ENCODE data around the gene CDH13.

The CDH13 gene

DNA sequence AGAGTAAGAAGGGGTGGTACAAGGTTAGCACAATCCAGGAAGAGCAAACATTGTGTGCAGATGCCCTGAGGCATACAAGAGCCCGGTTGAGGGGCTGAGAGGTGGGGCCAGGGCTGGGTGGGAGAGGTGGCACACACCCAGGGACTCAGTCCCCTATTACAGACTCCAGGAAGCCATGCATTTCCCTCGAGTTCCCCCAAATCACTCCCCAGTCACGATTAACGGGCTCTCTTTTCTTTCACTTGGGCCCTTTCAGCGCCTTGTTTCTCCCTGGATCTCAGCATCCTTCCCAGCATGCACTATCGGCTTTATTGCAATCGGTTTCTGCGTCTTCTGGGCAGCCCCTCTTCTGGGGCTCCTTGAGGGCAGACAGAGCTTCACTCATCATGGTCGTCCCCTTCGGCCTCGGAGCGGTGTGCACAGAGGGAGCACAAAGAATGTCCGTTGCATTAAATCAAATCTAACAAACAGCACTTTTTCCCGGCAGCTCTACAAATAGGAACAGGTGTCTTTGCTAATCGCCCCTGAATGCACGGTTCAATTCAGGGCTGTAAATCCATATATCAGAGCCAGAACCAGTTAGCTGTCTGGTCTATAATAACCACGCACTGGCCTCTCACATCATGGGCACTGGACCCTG is 996.4 kb downstream of the CDH13 start:
- no peak for DNase-seq (ENCODE audit: low spot score)

DNA sequence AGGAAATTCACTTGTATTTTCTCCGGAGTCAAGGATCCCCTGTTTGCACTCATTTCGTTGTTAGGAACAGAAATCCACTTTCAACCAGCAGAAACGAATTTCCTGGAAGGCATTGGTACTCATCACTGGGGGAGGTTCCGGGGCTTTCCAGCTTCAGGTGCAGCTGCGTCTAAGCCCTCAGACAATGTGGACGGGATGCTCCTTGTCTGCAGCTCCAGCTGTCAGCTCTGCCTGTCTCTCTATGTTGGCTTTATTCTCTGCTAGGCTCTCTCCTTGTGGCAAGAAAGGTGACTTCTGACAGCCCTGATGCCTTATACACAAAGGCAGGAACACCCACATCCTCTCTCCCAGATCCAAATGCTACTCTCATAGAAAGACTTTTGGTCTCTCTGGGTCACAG is 997.1 kb downstream of the CDH13 start:
- no peak for DNase-seq (ENCODE audit: low spot score)

DNA sequence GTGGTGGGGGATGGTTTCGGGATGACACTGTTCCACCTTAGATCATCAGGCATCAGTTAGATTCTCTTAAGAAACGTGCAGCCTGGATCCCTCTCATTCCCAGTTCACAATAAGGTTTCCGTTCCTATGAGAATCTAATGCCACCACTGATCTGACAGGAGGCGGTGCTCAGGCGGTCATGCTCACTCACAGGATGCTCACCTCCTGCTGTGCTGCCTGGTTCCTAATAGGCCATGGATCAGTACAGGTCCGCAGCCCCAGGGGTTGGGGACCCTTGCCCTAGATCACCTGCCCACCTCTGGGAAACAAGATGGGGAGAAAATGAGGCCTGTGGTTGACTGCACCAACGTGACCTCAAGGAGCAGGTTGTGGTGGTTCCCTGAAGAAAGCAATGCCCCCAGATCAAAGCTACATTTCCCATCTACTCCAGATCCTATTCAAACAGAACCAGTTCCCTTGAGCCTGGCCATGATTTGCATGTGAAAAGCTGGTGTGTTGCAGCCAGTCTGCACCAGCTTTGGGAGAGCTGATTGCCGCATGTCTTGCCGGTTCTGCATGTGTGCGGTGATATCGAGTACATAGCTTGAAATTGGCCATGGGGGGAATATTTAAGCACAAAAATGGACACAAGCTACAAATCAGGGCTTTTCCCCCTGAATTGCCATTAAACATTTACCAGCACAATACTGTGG is 997.8 kb downstream of the CDH13 start:
- DNase-seq (ENCODE audit: low spot score) = no peak

DNA sequence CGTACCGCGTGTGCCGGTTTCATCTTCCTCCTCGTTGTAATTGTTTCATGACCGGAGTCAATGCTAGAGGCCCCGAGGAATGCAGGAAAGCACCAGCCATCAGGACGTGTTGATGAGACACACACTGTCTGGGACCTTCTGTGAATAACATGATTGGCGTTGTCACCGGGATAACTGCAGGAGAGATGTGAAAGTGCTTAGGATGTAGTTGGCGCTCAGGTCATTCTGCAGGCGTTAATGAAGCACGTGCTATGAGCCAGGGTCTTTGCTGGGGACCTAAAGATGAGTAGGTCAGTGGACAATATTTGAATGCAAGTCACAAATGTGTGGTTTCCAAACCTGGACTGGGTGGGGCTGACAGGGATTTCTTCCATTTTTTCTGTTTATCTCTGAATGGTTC is 999.4 kb downstream of the CDH13 start:
- no peak for DNase-seq (ENCODE audit: low spot score)

DNA sequence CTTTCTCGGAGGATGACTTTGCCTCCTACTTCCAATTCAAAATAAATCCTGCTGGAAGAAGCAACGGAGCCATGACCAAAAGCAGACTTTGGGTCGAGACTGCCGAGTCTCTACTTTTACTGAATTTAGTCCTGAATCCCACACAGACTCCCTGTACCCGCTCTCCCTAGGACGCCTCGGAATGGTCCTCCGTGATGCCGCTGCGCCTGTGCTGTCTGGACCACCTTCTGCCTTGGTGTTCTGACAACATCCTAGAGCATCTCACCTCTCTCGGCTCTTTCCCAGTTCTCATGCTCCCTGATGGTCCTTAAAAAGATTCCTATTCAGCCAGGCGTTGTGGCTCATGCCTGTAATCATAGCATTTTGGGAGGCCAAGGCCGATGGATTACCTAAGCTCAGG is 999.9 kb downstream of the CDH13 start:
- no peak for DNase-seq (ENCODE audit: low spot score)

DNA sequence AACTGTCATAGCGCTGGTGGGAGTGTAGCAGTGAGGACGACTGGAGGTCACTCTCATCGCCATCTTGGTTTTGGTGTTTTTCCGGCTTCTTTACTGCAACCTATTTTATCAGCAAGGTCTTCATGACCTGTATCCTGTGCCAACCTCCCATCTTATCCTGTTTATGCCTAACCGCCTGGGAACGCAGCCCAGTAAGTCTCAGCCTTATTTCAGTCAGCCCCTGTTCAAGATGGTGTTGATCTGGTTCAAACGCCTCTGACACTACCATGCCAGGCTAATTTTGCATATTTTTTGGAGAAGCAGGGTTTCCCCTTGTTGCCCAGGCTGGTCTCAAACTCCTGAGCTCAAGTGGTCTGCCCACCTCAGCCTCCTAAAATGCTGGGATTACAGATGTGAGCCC is 1001.2 kb downstream of the CDH13 start:
- no peak for DNase-seq (ENCODE audit: low spot score)

DNA sequence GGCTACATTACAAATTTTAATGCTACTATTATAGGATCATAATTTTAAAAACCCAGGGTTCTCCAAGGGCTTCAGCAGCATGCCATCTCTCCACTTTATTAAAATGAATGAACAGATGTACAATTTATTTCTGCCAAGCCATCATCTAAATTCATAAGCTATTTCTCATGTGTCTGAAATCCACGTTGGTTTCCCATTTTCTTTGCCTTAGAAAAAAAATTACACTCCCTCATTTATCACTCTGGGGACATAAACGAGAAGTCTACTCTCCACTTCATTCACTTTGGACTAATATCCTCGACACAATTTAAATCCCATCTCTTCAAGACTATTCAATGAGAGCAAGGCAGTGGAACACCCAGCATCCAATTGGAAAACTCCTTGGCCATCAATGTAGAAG is 1002.7 kb downstream of the CDH13 start:
- DNase-seq (ENCODE audit: low spot score) = no peak

DNA sequence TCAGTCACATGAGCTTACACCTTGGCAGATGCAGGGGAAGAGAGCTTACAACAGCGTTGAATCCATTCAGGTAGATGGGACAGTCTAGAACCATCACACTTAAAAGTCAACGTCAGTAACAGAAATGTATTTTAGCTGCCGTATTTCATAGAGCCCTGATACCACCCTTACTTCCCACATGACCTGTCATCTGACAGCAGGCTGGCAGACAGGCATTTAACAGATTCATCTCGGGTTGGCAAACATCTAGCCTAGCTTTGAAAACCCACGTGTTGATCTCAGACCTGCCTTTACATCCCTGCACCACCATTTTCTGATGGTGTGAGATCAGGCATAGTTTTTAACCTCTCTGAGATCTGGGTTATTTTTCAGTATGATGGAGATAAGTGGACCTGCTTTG is 1003.1 kb downstream of the CDH13 start:
- DNase-seq (ENCODE audit: low spot score) = no peak

DNA sequence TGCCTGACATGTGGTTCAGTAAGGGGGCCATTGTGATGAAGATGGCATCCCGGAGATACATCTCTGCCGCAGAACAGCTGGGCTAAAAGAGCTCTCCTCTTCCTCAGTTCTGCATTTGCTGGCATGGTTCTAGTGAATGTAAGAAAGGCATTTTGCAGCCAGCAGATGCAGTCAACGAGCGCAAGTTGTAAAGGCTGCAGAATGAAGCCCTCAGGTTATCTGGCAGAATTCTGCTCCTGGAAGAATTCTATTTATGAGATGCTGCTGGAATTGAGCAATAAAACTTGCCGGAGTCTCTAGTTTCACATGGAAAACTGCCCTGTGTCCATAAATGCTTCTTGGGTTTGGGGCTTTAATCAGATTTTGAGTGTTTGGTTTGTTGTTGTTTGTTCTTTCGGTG is 1004.2 kb downstream of the CDH13 start:
- DNase-seq (ENCODE audit: low spot score) = no peak

DNA sequence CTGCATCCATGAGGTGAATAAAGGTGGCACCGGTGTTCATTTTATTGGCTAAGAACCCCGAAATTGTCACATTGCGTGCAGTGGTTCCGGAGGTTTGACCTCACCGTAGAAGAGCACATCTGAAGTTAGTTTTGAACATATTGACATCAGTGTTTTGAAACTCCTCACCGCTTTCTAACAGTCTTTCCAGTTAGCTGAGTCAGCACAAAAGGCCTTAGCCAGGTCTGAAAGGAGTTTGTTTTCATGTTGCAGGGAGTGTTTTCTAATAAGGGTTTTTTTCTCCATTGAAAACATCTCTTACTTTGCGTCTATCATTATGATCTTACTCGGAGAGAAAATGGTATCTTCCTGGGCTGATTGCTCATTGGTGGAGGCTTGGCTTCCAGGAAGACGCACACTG is 1006.5 kb downstream of the CDH13 start:
- no peak for DNase-seq (ENCODE audit: low spot score)

DNA sequence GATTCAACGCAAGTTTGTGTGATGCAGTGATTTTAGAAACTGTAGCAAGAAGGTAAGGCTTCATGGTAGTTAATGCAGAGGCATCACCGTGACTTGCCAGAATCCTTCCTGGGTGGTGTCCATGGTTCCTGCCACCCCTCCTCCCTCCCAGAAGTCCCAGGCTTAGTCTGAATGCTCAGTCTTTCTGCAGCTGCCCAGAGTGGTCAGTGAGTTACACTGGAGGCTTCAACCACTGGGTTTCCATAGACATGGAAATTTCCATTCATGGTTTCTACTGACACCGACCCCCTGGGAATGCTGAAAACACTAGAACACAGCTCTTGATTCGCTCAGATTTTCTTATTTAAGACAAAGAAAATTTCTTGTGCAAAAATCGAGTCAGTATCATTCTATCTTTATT is 1021.6 kb downstream of the CDH13 start:
- no peak for DNase-seq (ENCODE audit: low spot score)

DNA sequence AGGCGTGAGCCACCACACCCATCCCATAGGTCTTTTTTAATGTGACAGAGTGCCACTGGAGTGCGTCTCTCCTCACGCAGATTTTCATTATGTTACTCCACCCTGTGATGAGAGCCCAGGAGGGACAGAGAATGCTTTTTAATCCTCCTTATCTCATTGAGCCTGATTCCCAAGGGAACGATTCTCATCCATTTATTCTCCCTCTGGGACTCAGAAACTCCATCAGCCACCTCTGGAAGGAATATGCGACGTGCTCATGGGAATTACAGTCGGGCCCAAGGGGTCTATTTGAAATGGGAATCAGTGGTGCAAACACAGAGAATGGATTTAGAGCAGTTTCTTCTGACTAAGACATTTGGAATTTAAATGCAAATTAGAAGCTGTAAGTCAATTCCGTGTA is 1025.1 kb downstream of the CDH13 start:
- no peak for DNase-seq (ENCODE audit: low spot score)

DNA sequence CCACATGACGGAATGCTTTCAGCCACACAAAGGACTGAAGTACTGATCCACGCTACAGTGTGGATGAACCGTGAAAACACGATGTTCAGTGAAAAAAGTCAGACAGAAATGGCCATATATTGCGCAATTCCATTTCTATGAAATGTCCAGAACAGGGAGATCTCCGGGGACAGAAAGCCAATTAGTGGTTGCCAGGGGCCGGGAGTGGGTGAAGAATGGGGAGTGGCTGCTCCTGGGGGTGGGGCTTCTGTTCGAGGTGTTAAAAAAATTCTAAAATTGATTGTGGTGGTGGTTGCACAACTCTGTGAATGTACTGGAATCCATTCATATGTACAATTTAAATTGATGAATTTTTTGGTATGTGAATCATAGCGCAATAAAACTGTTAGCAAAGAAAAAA is 1026.2 kb downstream of the CDH13 start:
- no peak for DNase-seq (ENCODE audit: low spot score)

DNA sequence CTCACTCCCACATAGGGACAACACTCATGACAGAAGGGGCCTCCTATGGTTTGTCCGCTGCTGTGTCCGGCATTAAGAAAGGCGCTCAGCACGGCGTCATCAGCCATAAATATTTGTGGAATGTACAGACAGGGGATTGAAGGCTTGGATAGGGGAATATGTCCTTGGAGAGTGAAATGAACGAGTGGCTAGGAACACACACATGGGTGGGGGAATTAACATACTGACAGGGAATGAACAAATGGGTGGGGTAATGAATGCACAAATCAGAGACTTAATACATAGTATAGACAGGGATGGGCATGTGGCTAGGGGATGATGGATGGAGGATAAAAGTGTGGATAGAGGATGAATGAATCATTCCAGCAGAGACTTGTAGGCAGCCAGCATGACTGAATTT is 1027.0 kb downstream of the CDH13 start:
- no peak for DNase-seq (ENCODE audit: low spot score)

DNA sequence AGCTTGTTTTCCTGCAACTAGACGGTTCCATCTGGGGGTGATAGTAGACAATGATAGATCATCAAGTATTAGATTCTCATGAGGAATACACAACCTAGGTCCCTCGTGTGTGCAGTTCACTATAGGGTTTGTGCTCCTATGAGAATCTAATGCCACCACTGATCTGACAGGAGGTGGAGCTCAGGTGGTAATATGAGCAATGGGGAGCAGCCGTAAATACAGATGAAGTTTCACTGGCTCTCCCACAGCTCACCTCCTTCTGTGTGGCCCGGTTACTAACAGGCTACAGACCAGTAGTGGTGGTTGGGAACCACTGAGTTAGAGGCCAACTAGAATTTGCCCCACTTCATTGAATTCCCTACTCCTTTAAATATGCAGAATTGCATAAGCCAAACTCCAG is 1033.5 kb downstream of the CDH13 start:
- DNase-seq (ENCODE audit: low spot score) = no peak

DNA sequence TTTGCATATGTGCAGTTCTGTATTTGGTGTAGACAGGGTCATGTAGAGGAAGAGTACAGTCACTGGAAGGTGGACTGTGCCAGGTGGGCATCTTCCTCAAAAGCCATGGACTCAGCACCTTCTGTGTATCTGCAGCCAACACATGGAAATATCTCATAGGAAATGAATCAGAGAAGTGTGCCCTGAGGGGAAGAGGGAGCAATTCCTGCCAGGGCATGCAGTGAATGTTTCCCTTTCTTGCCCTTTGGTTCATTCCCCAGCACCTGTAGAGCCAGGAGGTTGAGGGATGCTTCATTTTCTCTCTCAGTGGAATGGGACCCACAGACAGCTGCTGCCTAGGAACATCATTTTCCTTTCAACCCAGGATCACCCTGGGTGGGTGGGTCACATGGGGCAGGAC is 1034.9 kb downstream of the CDH13 start:
- no peak for DNase-seq (ENCODE audit: low spot score)

DNA sequence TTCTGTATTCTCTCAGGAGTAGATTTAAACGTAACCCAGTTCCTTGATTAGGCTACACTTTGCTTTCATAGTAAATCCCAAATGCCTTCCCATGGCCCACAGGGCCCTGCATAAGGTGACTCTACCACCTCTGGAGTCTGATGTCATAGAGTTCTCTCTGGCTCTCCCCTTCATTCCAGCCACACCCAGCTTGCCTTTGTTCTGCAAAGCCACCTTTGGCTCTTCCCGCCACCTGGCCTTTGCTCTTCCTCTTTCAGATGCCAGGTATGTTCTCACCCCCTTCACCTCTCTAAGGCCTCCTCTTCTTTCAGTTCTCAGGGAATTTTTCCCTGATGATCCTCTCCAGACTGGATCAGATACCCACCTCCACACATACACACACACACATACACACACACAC is 1039.7 kb downstream of the CDH13 start:
- no peak for DNase-seq (ENCODE audit: low spot score)

DNA sequence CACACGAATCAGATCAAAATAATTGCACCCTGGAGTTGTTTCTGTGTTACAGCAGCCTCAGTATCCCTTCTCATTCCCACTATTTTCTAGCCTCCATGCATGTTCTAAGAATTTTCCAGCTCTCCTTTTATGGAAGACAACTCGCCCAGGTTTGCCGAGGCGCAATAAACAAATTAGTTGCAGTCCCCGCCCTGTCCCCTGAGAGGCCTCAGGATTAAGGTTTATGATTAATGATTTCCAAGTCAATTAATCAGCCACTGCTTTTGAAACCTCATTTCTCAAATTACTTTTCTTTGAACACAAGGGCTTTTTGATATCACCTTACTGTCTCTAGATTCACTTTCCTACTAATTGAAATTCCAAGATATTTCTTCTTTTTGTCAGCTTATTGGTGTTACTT is 1042.7 kb downstream of the CDH13 start:
- DNase-seq (ENCODE audit: low spot score) = no peak

DNA sequence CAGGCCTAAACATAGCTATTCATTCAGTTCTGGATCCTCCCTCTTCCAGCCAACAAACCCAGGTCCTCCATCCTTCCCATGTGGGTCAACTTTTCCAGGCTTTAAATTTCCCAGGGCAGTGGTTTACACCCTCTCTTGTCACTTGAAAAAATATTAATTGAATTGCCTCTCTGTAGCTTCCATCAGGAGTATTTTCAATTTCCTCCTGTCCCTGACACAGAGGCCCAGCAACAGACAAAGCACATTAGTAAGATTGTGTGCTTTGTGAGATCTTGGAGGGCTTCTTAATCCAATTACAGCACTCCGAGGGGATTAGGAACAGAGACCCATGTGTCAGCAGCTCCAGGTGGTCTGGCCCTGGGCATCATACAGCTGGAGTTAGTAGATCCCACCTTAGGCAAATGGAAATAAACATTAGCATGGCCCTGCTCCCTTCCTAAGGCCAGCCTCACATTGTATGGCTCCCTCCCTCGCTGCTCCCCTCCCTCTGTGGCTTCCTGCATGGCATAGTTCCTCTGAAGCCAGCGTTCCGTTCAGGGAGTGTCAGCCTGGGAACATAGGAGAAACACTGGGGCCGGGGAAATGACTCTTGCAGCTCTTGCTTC is 1048.3 kb downstream of the CDH13 start:
- DNase-seq (ENCODE audit: low spot score) = no peak

DNA sequence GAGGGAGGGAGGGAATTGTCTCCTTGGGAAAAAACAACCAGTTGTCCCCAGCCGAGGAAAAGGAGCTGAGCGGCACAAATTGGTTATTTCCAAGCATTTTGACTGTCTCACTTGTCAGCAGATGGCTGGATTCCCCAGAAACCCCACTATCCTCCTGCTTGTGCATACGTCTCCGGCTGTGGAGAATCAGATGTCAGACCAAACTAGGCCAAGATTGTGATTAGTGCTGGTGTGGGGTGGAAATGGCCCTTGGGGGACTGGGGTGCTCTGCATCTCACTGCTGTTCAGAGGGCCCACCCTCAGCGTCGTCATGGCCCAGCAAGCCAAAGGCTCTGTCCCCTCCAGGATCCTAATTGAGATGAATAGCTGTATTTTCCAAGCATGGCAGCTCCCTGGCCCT is 1049.3 kb downstream of the CDH13 start:
- no peak for DNase-seq (ENCODE audit: low spot score)

DNA sequence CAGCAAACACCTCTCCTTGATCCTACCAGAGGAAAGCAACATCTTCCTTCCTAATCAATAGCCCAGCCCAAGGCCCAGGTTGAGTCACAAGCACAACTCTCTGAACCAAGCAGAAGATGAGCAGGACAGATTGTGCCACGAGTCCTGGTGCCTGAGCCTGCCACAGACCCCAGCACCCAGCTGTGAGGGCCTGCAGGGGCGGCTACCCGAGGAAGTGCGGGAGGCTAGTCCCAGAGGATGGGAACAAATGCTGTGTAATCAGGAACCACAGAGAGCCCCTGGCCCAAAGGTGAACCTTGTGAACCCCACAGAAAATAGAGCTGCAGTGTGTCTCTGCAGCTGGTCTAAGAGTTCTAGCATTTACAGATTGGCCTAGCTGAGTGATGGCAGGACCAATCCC is 1054.2 kb downstream of the CDH13 start:
- DNase-seq (ENCODE audit: low spot score) = no peak

DNA sequence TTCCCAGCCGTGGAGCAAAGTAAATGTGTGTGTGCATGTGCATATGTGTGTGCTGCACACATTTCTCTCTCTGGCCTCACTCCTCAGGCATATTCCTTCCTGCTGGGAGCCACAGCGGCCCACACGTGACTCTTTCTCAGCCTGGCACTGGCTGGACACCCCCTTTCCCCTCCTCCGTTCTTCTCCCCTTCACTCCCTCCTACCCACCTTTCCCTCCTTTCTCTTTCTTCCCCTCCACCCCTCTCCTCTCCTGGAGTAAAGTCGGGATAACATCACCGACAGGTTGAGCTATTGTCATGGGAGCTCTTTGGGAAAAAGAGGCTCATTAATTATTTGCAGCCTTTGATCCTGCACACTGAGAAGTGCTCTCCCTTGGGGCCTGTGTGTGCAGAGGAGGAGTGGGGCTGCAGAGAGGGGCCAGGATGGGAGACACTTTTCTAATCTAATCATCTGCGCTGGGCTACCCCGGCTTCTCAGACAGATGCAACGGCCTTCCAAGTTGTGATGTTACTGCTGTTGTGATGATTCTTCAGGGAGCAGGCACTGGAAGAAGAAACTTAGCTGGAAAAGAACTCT is 1054.7 kb downstream of the CDH13 start:
- DNase-seq (ENCODE audit: low spot score) = no peak

DNA sequence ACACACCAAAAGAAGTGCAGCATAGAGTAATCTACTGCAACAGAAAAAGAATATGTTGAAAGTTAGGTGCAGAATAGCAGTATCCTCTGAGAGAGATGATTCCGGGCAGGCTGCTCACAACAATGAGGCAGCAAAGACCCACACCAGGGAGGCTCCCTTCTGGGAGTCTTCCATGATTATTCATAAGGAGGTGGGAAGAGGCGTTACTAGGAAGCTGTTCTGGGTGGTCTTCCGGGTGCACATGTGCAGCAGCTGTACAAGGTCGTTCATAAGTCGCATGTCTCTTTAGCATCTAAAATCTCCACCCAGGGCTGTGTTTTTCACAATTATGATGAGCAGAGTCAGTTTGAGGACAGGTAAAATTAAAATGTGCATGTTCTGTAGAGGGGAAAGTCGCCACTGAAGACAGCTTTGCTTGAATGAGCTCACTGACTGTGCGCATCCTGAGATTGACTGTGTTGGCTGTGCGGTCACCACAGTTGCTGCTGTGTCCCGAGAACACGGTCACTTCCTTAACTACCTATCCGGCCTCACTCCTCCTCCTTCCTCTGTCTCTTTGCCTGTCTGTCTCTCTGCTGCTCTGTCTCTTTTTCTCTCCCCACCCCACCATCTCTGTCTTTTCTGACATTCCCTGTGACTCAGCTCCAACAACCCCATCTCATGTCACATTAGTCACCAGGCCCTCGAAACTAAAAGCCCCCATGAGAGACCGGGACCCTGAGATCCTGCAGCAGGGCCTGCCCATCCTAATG is 1055.5 kb downstream of the CDH13 start:
- no peak for DNase-seq (ENCODE audit: low spot score)

Measured in globus pallidus (tissue), 1 donor.